Adipocyte (in vitro differentiated cells): ENCODE measurements around the gene CCDC136.

Experiments
- DNase-seq: peaks from one replicate; pipeline ENCODE4 v3.0.0-alpha.2; 2015; ENCODE audit warnings: low read depth
- H3K27me3 ChIP-seq: replicated peaks from 2 replicates; pipeline ENCODE4 v1.7.0; 2013; ENCODE audit warnings: mild to moderate bottlenecking, low read length, moderate library complexity; ENCODE audit not compliant: control insufficient read depth, insufficient read depth
- H3K36me3 ChIP-seq: 2 replicates; pipeline ENCODE4 v1.7.0; 2013; ENCODE audit warnings: low read length, mild to moderate bottlenecking, moderate library complexity; ENCODE audit not compliant: control insufficient read depth, insufficient read depth, severe bottlenecking
- H3K4me1 ChIP-seq: 2 replicates; pipeline ENCODE4 v1.7.0; 2013; ENCODE audit warnings: mild to moderate bottlenecking, low read length, moderate library complexity; ENCODE audit not compliant: control insufficient read depth, insufficient read depth
- H3K4me3 ChIP-seq: 2 replicates; pipeline ENCODE4 v1.7.0; 2013; ENCODE audit warnings: mild to moderate bottlenecking, low read length, moderate library complexity
- H3K9ac ChIP-seq: 2 replicates; pipeline ENCODE4 v1.7.0; 2013; ENCODE audit warnings: mild to moderate bottlenecking, low read length, moderate library complexity
- H3K9me3 ChIP-seq: 2 replicates; pipeline ENCODE4 v1.7.0; 2013; ENCODE audit warnings: mild to moderate bottlenecking, low read length, moderate library complexity; ENCODE audit not compliant: control insufficient read depth

Gene CCDC136

GRCh38 chr7:128852537-128853254 is 60.9 kb downstream of the CCDC136 start:
- Histone ChIP-seq H3K4me3 (no peak overlapping the region), H3K9ac (no peak overlapping the region), H3K9me3 (no peaks in the 10 kb centered on the region), H3K4me1 (no peaks in the 10 kb centered on the region), H3K36me3 (peaks cover 92% of the 10 kb centered on the region), H3K27me3 (no peaks in the 10 kb centered on the region)
- no peak for DNase-seq

- DNase-seq = no peak
- H3K9ac ChIP-seq = no peak overlapping the region
- peaks cover 86% of the 10 kb centered on the region for H3K36me3 ChIP-seq
- peaks cover 7% of the 10 kb centered on the region for H3K4me1 ChIP-seq
- no peak overlapping the region for H3K4me3 ChIP-seq
- no peaks in the 10 kb centered on the region for H3K27me3 ChIP-seq
- H3K9me3 ChIP-seq = no peaks in the 10 kb centered on the region
These were observed 62.0 kb downstream of the CCDC136 start for GRCh38 chr7:128853799-128854198.

GRCh38 chr7:128854396-128854795 is 62.6 kb downstream of the CCDC136 start:
- Histone ChIP-seq H3K27me3 (no peaks in the 10 kb centered on the region), H3K9me3 (no peaks in the 10 kb centered on the region), H3K4me3 (no peak overlapping the region), H3K4me1 (peaks cover 12% of the 10 kb centered on the region), H3K9ac (no peak overlapping the region), H3K36me3 (peaks cover 81% of the 10 kb centered on the region)
- no peak for DNase-seq

DNA sequence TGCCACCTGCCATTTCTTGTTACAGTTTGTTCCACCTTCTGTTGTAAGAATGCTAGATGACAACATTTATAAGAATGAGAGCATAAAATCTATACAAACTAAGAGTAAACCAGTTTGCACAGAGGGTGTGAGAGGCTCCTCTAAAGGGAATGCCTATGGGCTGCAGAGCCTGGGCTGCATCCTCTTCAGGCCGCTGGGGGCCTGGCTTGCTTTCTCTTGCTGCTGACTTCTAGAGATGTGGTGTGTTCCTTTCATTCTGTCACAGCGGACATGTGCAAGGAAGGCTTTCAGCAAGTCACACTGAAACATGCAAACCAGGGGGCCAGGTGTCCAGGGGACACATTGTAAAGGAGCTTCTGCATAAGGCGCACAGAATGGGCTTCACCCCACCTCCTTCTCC is 63.8 kb downstream of the CCDC136 start:
- no peak overlapping the region for H3K4me3 ChIP-seq
- DNase-seq = no peak
- no peaks in the 10 kb centered on the region for H3K27me3 ChIP-seq
- no peak overlapping the region for H3K9ac ChIP-seq
- H3K36me3 ChIP-seq = peaks cover 70% of the 10 kb centered on the region
- no peaks in the 10 kb centered on the region for H3K9me3 ChIP-seq
- H3K4me1 ChIP-seq = peaks cover 19% of the 10 kb centered on the region

DNA sequence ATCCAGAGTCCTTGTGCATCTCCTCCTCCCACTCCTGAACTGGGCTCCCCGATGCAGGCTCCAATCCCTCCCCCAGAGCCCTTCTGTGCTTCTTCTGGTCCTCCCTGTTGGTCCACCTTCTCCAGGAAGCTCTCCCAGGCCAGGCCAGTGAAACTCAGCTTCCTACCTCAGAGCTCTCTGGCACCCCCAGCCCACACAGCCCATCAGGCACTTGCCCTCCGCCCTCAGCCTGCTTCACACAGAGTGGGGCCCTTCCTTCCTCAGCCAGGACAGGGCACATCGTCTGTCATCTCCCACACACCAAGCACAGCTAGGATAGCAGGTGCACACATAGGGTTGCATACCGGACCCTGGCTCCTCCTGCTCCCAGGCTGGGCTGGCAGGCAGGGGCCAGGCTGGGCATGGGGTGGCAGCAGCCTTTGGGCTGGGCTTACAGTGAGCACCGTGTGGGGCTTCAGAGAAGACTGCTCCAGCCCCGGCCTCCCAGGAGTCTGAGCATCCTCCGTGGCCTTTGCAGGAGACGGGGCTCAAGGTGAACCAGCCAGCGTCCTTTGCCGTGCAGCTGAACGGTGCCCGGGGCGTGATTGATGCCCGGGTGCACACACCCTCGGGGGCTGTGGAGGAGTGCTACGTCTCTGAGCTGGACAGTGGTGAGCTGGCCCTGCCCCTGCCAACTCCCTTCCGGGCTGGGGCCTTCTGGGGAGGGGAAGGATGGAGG is 64.4 kb downstream of the CCDC136 start:
- H3K27me3 ChIP-seq = no peaks in the 10 kb centered on the region
- DNase-seq = no peak
- peaks cover 64% of the 10 kb centered on the region for H3K36me3 ChIP-seq
- peaks cover 22% of the 10 kb centered on the region for H3K4me1 ChIP-seq
- H3K9me3 ChIP-seq = no peaks in the 10 kb centered on the region
- H3K9ac ChIP-seq = no peak overlapping the region
- no peak overlapping the region for H3K4me3 ChIP-seq

- no peak for DNase-seq
- peak overlapping the region; percentile 16 for H3K4me3 ChIP-seq
- H3K36me3 ChIP-seq = peaks cover 39% of the 10 kb centered on the region
- no peaks in the 10 kb centered on the region for H3K9me3 ChIP-seq
- H3K4me1 ChIP-seq = peaks cover 31% of the 10 kb centered on the region
- no peaks in the 10 kb centered on the region for H3K27me3 ChIP-seq
- H3K9ac ChIP-seq = peak overlapping the region; percentile 70
These were observed 66.8 kb downstream of the CCDC136 start for GRCh38 chr7:128858380-128859231.

- Histone ChIP-seq H3K4me1 (peaks cover 35% of the 10 kb centered on the region), H3K9me3 (no peaks in the 10 kb centered on the region), H3K9ac (peak overlapping the region; percentile 70), H3K27me3 (no peaks in the 10 kb centered on the region), H3K36me3 (peaks cover 30% of the 10 kb centered on the region), H3K4me3 (no peak overlapping the region)
- no peak for DNase-seq
These were observed 67.7 kb downstream of the CCDC136 start for GRCh38 chr7:128859232-128860157.

DNA sequence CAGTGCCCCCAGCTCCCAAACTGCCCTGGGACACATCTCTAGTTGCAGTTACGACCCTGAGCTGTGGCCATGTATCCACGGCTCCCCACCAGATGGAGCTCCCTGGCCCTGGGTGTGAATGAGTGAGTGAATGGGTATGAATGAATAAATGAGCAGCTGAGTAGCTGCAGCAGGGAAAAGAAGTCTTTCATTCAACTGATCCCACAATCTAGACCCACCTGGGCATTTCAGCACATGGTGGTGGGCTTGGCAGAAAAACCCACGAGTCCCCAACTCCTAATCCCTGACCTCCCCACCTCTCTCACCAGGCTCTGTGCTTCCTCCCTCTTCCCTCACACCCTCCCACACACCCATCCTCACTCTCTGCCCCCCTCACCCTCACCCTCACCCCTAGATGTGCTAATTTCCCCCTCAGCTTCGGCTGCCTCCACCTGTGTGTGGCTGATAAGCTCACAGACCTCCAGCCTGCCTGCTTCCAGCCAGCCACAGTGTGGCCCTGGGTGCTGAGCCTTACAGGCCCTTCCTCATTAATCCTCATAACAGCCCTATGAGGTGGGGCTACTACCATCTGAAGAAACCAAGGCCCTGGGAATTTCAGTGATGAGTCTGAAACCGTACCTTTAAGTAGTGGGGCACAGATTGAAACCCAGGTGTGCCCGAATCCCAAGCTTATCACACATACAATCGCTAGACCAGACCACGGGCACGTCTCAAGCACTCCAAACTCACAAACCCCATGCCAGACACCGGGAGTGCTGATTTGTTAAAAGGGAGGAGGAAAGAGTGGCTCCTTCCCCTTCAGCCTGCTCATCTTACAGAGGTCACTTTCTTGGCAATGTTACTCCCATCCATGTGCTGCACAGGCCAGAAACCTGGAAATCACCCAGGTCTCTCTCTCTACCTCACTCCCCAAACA is 68.6 kb downstream of the CCDC136 start:
- Histone ChIP-seq H3K9me3 (no peaks in the 10 kb centered on the region), H3K9ac (peak overlapping the region; percentile 40), H3K4me3 (no peak overlapping the region), H3K36me3 (peaks cover 30% of the 10 kb centered on the region), H3K27me3 (no peaks in the 10 kb centered on the region), H3K4me1 (peaks cover 35% of the 10 kb centered on the region)
- DNase-seq = peak; percentile 33

DNA sequence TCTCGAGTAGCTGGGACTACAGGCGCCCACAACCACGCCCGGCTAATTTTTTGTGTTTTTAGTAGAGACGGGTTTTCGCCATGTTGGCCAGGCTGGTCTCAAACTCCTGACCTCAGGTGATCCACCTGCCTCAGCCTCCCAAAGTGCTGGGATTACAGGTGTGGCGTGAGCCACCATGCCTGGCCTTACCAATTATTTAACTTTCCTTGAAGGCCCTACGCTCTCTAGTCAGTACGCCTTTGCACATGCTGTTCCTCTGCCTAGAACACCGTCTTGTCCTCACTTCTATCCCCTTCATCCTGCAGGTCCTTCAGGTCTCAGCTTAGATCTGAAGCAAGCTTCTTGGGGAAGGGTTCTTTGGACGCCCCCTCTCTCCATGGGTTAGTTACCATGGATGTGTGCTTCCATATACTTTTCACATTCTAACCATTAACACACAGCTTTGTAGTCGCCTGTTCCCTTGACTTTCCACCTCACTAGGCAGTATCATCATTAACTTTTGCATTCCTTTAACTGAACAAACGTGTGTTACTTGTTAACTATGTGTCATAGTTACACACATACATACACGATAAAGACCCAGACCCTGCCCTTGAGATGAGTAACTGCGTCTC is 70.3 kb downstream of the CCDC136 start:
- peaks cover 22% of the 10 kb centered on the region for H3K36me3 ChIP-seq
- H3K9ac ChIP-seq = peak overlapping the region; percentile 94
- H3K4me1 ChIP-seq = peaks cover 35% of the 10 kb centered on the region
- H3K4me3 ChIP-seq = peak overlapping the region; percentile 92
- no peak for DNase-seq
- no peaks in the 10 kb centered on the region for H3K9me3 ChIP-seq
- no peaks in the 10 kb centered on the region for H3K27me3 ChIP-seq
